Measurements from ENCODE around the gene TMBIM6.

DNA sequence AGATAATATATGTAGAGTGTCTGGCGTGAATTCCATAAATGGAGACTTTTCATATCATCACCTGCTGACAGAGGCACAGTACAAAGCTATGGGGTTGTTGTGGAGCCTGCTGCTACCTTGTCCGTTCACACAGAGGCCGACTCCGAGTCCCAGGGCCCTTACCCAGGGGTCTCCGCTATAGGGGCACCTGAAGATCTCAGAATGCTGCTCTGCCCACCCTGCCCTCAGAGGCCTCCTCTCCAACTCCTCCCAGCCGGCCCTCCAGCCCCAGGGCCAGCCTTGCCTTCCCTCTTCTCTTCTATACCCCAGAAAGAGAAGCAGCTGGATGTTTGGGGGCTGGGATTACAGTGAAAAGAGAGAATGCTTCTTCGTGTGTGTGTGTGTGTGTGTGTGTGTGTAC lies 65.5 kb downstream of the TMBIM6 start:
- TF ChIP-seq, protein P1, sequence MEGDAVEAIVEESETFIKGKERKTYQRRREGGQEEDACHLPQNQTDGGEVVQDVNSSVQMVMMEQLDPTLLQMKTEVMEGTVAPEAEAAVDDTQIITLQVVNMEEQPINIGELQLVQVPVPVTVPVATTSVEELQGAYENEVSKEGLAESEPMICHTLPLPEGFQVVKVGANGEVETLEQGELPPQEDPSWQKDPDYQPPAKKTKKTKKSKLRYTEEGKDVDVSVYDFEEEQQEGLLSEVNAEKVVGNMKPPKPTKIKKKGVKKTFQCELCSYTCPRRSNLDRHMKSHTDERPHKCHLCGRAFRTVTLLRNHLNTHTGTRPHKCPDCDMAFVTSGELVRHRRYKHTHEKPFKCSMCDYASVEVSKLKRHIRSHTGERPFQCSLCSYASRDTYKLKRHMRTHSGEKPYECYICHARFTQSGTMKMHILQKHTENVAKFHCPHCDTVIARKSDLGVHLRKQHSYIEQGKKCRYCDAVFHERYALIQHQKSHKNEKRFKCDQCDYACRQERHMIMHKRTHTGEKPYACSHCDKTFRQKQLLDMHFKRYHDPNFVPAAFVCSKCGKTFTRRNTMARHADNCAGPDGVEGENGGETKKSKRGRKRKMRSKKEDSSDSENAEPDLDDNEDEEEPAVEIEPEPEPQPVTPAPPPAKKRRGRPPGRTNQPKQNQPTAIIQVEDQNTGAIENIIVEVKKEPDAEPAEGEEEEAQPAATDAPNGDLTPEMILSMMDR (IDR thresholded peaks at IDR 0.05) = no peak
- no peak for TF ChIP-seq POLR2A (IDR thresholded peaks at IDR 0.05)
